ENCODE measurements around the gene ARHGEF38.

- TF ChIP-seq CTCF (IDR thresholded peaks at IDR 0.05) (no peak), POLR2A (IDR thresholded peaks at IDR 0.05) (no peak), EP300 (IDR thresholded peaks at IDR 0.05) (no peak), POLR2AphosphoS5 (IDR thresholded peaks at IDR 0.05) (no peak)
Measured at GRCh38 chr4:105607876-105608275, 55.5 kb downstream of the ARHGEF38 start.
